ENCODE measurements around the gene CEP126.
A peak's percentile ranks its signal among the peaks of the same experiment; 100 is the strongest.

Gene CEP126

GRCh38 chr11:101914738-101915426 lies at the start of gene CEP126:
TSS of gene CEP126 (plus strand) at chr11:101915010. CDS start at chr11:101915285, 275 bp downstream.
- DNase-seq (ENCODE audit: low read depth in 2 of 3, low spot score in 2 of 3) = peak; percentile 79 to 91 (median 81)

- no peak for DNase-seq (ENCODE audit: low read depth in 2 of 3, low spot score in 2 of 3)
Measured at GRCh38 chr11:101866619-101867491, 48.0 kb upstream of the CEP126 start.

- DNase-seq (ENCODE audit: low read depth in 2 of 3, low spot score in 2 of 3) = no peak
Measured at GRCh38 chr11:101867951-101868350, 46.9 kb upstream of the CEP126 start.

GRCh38 chr11:101870510-101870909 lies 44.3 kb upstream of the CEP126 start:
- DNase-seq (ENCODE audit: low read depth in 2 of 3, low spot score in 2 of 3) = no peak

GRCh38 chr11:101872171-101872882 lies 42.5 kb upstream of the CEP126 start:
- DNase-seq (ENCODE audit: low read depth in 2 of 3, low spot score in 2 of 3) = no peak

GRCh38 chr11:101880222-101880621 lies 34.6 kb upstream of the CEP126 start:
- no peak for DNase-seq (ENCODE audit: low read depth in 2 of 3, low spot score in 2 of 3)

- no peak for DNase-seq (ENCODE audit: low read depth in 2 of 3, low spot score in 2 of 3)
Measured at GRCh38 chr11:101881586-101881985, 33.2 kb upstream of the CEP126 start.

- DNase-seq (ENCODE audit: low read depth in 2 of 3, low spot score in 2 of 3) = no peak
Measured at GRCh38 chr11:101885631-101886030, 29.2 kb upstream of the CEP126 start.

- DNase-seq (ENCODE audit: low read depth in 2 of 3, low spot score in 2 of 3) = no peak
Measured at GRCh38 chr11:101889767-101890166, 25.0 kb upstream of the CEP126 start.

- no peak for DNase-seq (ENCODE audit: low read depth in 2 of 3, low spot score in 2 of 3)
Measured at GRCh38 chr11:101894505-101894904, 20.3 kb upstream of the CEP126 start.

GRCh38 chr11:101907815-101908214 lies 7.0 kb upstream of the CEP126 start:
- DNase-seq (ENCODE audit: low read depth in 2 of 3, low spot score in 2 of 3) = no peak

GRCh38 chr11:101909087-101909486 lies 5.7 kb upstream of the CEP126 start:
- DNase-seq (ENCODE audit: low read depth in 2 of 3, low spot score in 2 of 3) = no peak

GRCh38 chr11:101912823-101913284 lies 2.0 kb upstream of the CEP126 start:
- no peak for DNase-seq (ENCODE audit: low read depth in 2 of 3, low spot score in 2 of 3)

GRCh38 chr11:101913656-101914055 lies 1.2 kb upstream of the CEP126 start:
- DNase-seq (ENCODE audit: low read depth in 2 of 3, low spot score in 2 of 3) = no peak

GRCh38 chr11:101914341-101914737 lies 471 bp upstream of the CEP126 start:
- no peak for DNase-seq (ENCODE audit: low read depth in 2 of 3, low spot score in 2 of 3)

- DNase-seq (ENCODE audit: low read depth in 2 of 3, low spot score in 2 of 3) = no peak
Measured at GRCh38 chr11:101915791-101916291, 1.0 kb downstream of the CEP126 start.

- DNase-seq (ENCODE audit: low read depth in 2 of 3, low spot score in 2 of 3) = no peak
Measured at GRCh38 chr11:101916422-101916821, 1.6 kb downstream of the CEP126 start, which contains the start of gene ANGPTL5. TSS of gene ANGPTL5 (minus strand) at chr11:101916522. CDS start at chr11:101907909, 8,613 bp downstream.

GRCh38 chr11:101917226-101917625 lies 2.4 kb downstream of the CEP126 start:
- no peak for DNase-seq (ENCODE audit: low read depth in 2 of 3, low spot score in 2 of 3)

- DNase-seq (ENCODE audit: low read depth in 2 of 3, low spot score in 2 of 3) = no peak
Measured at GRCh38 chr11:101920992-101921391, 6.2 kb downstream of the CEP126 start.

- DNase-seq (ENCODE audit: low read depth in 2 of 3, low spot score in 2 of 3) = no peak
Measured at GRCh38 chr11:101923554-101923953, 8.7 kb downstream of the CEP126 start.

GRCh38 chr11:101929294-101929915 lies 14.6 kb downstream of the CEP126 start:
- no peak for DNase-seq (ENCODE audit: low read depth in 2 of 3, low spot score in 2 of 3)
